Upper lobe of right lung (tissue), 1 donor: ENCODE measurements around the gene HOXB13. TPM values are rescaled to one million over a fixed set of nuclear protein-coding genes. Genes with fewer than 3 reads are reported as not detected.

Experiments used
- ATAC-seq: fragments of 200-7000 bp; cut with Tn5 transposase; one replicate; pipeline ENCODE4 v1.9.1; 2020; ENCODE audit warnings: mild to moderate bottlenecking, moderate library complexity
- DNase-seq: peaks from one replicate; pipeline ENCODE4 v3.0.0-alpha.2; 2020
- H3K27ac ChIP-seq: fragments of 200-600 bp; one replicate; pipeline ENCODE4 v1.8.0; 2022
- H3K27me3 ChIP-seq: fragments of 200-600 bp; one replicate; pipeline ENCODE4 v1.8.0; 2022; ENCODE audit warnings: mild to moderate bottlenecking
- H3K36me3 ChIP-seq: fragments of 200-600 bp; one replicate; pipeline ENCODE4 v1.8.0; 2022
- H3K4me1 ChIP-seq: fragments of 200-600 bp; one replicate; pipeline ENCODE4 v1.8.0; 2022
- H3K4me3 ChIP-seq: fragments of 200-600 bp; one replicate; pipeline ENCODE4 v1.8.0; 2022; ENCODE audit warnings: mild to moderate bottlenecking
- H3K9me3 ChIP-seq: fragments of 200-600 bp; one replicate; pipeline ENCODE4 v1.8.0; 2022
- intact Hi-C: fragments of 100-400 bp; cut with DNase I; formaldehyde crosslinking; loops from one replicate; pipeline ENCODE4 v1.11.0; 2022
- total RNA-seq: library from RNA; stranded (reverse); fragmentation: NEBNext Ultra II Directional; extraction: Animal tissue kit (Norgen Biotek cat#: 25700); gene quantifications from one replicate; pipeline ENCODE4 v1.2.1, GENCODE V29; 2021
- TF ChIP-seq, protein P1 (sequence below): fragments of 200-600 bp; IDR thresholded peaks from one replicate; pipeline ENCODE4 v1.8.0; 2022; ENCODE audit warnings: antibody characterized with exemption
- donor health status: DM: no; HTN: yes; CAD: no; lungs with severe emphysema.

The HOXB13 gene
- total RNA-seq, 1 donor from 2014 or later, result not detected

DNA sequence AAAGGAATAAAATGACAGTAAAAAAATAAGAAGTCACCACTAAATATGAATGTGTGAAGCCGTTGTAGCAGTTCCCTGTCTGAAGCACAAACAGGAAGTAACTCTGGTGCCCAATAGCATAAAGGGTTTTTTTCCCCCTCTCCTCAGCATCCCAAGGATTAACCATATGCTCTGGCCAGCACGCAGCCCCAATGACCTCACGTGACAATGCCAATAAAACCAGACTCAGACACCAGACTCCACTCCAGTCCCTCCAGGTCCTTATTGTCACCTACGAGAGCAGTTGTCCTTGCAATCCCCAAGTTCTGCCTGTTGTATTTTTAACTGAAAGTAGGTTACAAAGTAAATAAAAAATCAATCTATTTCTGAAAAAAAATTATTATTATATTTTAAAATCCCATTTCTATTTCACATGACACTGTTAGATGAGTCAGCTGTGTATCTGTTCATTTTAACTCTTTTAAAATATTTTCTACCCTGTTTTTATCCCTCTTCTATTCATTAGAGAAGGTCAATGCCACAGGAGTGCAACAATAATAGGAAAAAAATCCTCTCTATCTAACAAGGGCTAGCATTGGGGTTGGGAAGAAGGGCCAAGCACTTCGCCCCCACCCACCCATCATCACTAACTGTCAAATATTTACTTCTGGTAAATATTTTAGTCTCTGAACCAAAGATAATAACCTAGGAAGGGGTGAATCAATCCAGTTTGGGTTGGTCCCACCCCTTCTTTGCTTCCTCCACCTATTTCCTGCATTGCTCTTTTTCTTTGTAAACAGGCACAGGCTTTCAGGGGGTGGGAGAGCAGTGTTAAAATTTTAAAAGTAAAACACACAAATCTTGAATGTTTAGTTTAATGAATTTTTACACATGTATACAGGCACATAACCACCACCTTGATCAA lies 12.8 kb downstream of the HOXB13 start:
- Histone ChIP-seq H3K4me3 (no peak overlapping the region), H3K27ac (no peak overlapping the region), H3K27me3 (peaks cover 100% of the 10 kb centered on the region), H3K36me3 (no peaks in the 10 kb centered on the region), H3K4me1 (no peaks in the 10 kb centered on the region), H3K9me3 (no peaks in the 10 kb centered on the region)
- TF ChIP-seq, protein P1, sequence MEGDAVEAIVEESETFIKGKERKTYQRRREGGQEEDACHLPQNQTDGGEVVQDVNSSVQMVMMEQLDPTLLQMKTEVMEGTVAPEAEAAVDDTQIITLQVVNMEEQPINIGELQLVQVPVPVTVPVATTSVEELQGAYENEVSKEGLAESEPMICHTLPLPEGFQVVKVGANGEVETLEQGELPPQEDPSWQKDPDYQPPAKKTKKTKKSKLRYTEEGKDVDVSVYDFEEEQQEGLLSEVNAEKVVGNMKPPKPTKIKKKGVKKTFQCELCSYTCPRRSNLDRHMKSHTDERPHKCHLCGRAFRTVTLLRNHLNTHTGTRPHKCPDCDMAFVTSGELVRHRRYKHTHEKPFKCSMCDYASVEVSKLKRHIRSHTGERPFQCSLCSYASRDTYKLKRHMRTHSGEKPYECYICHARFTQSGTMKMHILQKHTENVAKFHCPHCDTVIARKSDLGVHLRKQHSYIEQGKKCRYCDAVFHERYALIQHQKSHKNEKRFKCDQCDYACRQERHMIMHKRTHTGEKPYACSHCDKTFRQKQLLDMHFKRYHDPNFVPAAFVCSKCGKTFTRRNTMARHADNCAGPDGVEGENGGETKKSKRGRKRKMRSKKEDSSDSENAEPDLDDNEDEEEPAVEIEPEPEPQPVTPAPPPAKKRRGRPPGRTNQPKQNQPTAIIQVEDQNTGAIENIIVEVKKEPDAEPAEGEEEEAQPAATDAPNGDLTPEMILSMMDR, result no peak
- ATAC-seq (no peak), DNase-seq (no peak)
- intact Hi-C loops, result no loop called here

GRCh38 chr17:48711128-48711527 lies 17.4 kb downstream of the HOXB13 start:
- peaks cover 96% of the 10 kb centered on the region for H3K27me3 ChIP-seq
- TF ChIP-seq, protein P1, result no peak

GRCh38 chr17:48704361-48705248 lies 23.9 kb downstream of the HOXB13 start:
- Histone ChIP-seq H3K27me3 (peaks cover 79% of the 10 kb centered on the region), H3K36me3 (no peaks in the 10 kb centered on the region), H3K4me3 (no peak overlapping the region), H3K27ac (no peak overlapping the region), H3K4me1 (no peaks in the 10 kb centered on the region), H3K9me3 (no peaks in the 10 kb centered on the region)
- DNase-seq (no peak), ATAC-seq (no peak)
- intact Hi-C loops, result no loop called here
- TF ChIP-seq, protein P1, result no peak

More at GRCh38 chr17:48711128-48711527, 17.4 kb downstream of the HOXB13 start:
- DNase-seq, result no peak
- intact Hi-C loops, result no loop called here
- H3K4me3 ChIP-seq, result no peak overlapping the region
- ATAC-seq, result no peak
- no peaks in the 10 kb centered on the region for H3K9me3 ChIP-seq
- no peaks in the 10 kb centered on the region for H3K36me3 ChIP-seq
- H3K4me1 ChIP-seq, result no peaks in the 10 kb centered on the region
- no peak overlapping the region for H3K27ac ChIP-seq

DNA sequence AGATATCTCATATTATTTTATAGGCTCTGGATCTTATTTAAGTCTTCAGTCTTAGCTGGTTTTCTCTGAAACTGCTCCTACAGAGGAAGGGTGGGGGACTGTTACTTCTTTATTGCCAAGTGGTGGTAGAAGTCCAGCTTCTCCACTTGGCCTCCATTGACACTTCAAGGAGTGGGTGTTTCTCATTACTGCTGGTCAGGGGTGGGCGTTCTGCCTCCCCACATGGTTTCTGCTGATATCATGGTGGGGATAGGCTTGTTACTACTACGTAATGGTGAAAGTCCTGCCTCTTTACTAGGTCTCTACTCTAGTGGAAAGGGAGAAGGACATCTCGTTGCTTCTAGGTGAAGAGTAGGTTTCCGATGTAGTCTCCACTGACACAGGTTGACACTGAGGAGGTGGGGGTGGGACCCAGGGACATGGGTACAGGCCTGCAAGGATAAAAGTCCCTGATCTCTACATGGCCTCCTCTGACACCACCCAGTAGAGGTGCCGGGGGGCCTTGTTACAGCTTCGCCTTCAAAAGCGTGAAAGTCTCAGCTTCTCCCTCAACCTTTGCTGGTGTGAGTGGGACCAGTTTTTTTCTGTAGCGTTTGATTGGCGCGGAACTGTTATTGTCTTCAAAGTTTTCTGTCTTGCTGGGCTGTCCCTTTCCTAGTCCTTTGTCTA lies 26.6 kb downstream of the HOXB13 start:
- H3K9me3 ChIP-seq, result no peaks in the 10 kb centered on the region
- intact Hi-C loops, result no loop called here
- ATAC-seq (no peak), DNase-seq (no peak)
- H3K4me3 ChIP-seq, result no peak overlapping the region
- no peaks in the 10 kb centered on the region for H3K36me3 ChIP-seq
- TF ChIP-seq, protein P1, result no peak
- H3K27me3 ChIP-seq, result peaks cover 76% of the 10 kb centered on the region
- H3K4me1 ChIP-seq, result no peaks in the 10 kb centered on the region
- H3K27ac ChIP-seq, result no peak overlapping the region

DNA sequence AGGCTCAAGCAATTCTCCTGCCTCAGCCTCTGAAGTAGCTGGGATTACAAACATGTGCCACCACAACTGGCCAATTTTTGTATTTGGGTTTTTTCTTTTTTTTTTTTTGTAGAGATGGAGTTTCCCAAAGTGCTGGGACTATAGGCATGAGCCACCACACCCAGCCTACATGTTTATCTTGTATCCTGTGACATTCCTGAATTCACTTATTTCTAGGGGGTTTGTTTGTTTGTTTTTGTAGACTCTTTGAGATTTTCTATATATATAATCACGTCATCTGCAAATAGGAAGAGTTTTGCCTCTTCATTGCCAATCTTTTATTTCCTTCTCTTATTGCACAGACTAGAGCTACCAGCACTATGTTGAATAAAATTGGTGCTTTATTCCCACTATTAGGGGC lies 35.4 kb downstream of the HOXB13 start:
- TF ChIP-seq, protein P1, result no peak
- DNase-seq, result no peak
- no peak for ATAC-seq
- Histone ChIP-seq H3K36me3 (no peaks in the 10 kb centered on the region), H3K9me3 (no peaks in the 10 kb centered on the region), H3K27ac (no peak overlapping the region), H3K4me1 (no peaks in the 10 kb centered on the region), H3K27me3 (peaks cover 53% of the 10 kb centered on the region), H3K4me3 (no peak overlapping the region)
- intact Hi-C loops, result no loop called here
